H9 (cell line): ENCODE measurements around the gene LEMD1. TPM values are rescaled to one million over a fixed set of nuclear protein-coding genes. Genes with fewer than 3 reads are reported as not detected.

Source experiments
- DNase-seq: peaks from one replicate; pipeline ENCODE4 v3.0.0-alpha.2; 2017
- H2AFZ ChIP-seq: one replicate; pipeline ENCODE4 v1.6.1; 2013; ENCODE audit warnings: mild to moderate bottlenecking, low read length, control low read depth, moderate library complexity
- H2AK5ac ChIP-seq: 2 replicates; pipeline ENCODE4 v1.6.1; 2013; ENCODE audit warnings: low read length, control low read depth, mixed read lengths; ENCODE audit not compliant: insufficient read length
- H2BK120ac ChIP-seq: one replicate; pipeline ENCODE4 v1.6.1; 2013; ENCODE audit warnings: low read depth, mild to moderate bottlenecking, low read length, control low read depth, inconsistent platforms; ENCODE audit not compliant: poor library complexity, severe bottlenecking
- H2BK12ac ChIP-seq: 2 replicates; pipeline ENCODE4 v1.6.1; 2013; ENCODE audit warnings: low read length, control low read depth, mixed read lengths, low read depth; ENCODE audit not compliant: insufficient read length
- H2BK15ac ChIP-seq: 2 replicates; pipeline ENCODE4 v1.6.1; 2013; ENCODE audit warnings: low read depth, low read length, control low read depth
- H2BK20ac ChIP-seq: one replicate; pipeline ENCODE4 v1.6.1; 2013; ENCODE audit warnings: low read depth, mild to moderate bottlenecking, low read length, control low read depth, inconsistent platforms; ENCODE audit not compliant: poor library complexity, severe bottlenecking
- H2BK5ac ChIP-seq: 2 replicates; pipeline ENCODE4 v1.6.1; 2013; ENCODE audit warnings: low read length, control low read depth, mixed read lengths; ENCODE audit not compliant: insufficient read length
- H3K14ac ChIP-seq: 2 replicates; pipeline ENCODE4 v1.6.1; 2013; ENCODE audit warnings: low read length, control low read depth; ENCODE audit not compliant: insufficient read depth
- H3K18ac ChIP-seq: 2 replicates; pipeline ENCODE4 v1.6.1; 2013; ENCODE audit warnings: low read depth, mild to moderate bottlenecking, mixed read lengths, low read length, control low read depth; ENCODE audit not compliant: insufficient read length
- H3K23ac ChIP-seq: 2 replicates; pipeline ENCODE4 v1.6.1; 2013; ENCODE audit warnings: low read length, control low read depth, mixed read lengths, low read depth; ENCODE audit not compliant: insufficient read length
- H3K23me2 ChIP-seq: 2 replicates; pipeline ENCODE4 v1.6.1; 2013; ENCODE audit warnings: low read depth, mild to moderate bottlenecking, mixed read lengths, low read length, control low read depth; ENCODE audit not compliant: insufficient read length, poor library complexity, severe bottlenecking
- H3K27ac ChIP-seq: 2 replicates; pipeline ENCODE4 v1.5.1; 2013; ENCODE audit warnings: low read length, control low read depth, mixed read lengths, low read depth; ENCODE audit not compliant: insufficient read length
- H3K27me3 ChIP-seq: 2 replicates; pipeline ENCODE4 v1.6.1; 2013; ENCODE audit warnings: low read length, control low read depth, inconsistent platforms; ENCODE audit not compliant: insufficient read depth
- H3K4ac ChIP-seq: 2 replicates; pipeline ENCODE4 v1.6.1; 2013; ENCODE audit warnings: low read depth, mild to moderate bottlenecking, control low read depth, inconsistent platforms, low read length, moderate library complexity
- H3K4me1 ChIP-seq: 2 replicates; pipeline ENCODE4 v1.6.1; 2013; ENCODE audit warnings: low read length, control low read depth, inconsistent platforms; ENCODE audit not compliant: insufficient read depth
- H3K4me2 ChIP-seq: 2 replicates; pipeline ENCODE4 v1.6.1; 2013; ENCODE audit warnings: low read length, control low read depth, mixed read lengths; ENCODE audit not compliant: insufficient read length, insufficient read depth
- H3K56ac ChIP-seq: 2 replicates; pipeline ENCODE4 v1.6.1; 2013; ENCODE audit warnings: low read depth, mild to moderate bottlenecking, mixed read lengths, low read length, control low read depth; ENCODE audit not compliant: insufficient read length
- H3K79me1 ChIP-seq: 2 replicates; pipeline ENCODE4 v1.6.1; 2013; ENCODE audit warnings: low read depth, mild to moderate bottlenecking, moderate library complexity, low read length, control low read depth, inconsistent platforms; ENCODE audit not compliant: insufficient read depth, poor library complexity, severe bottlenecking
- H3K79me2 ChIP-seq: 2 replicates; pipeline ENCODE4 v1.6.1; 2013; ENCODE audit warnings: low read length, control low read depth, inconsistent platforms; ENCODE audit not compliant: insufficient read depth
- H3K9ac ChIP-seq: 2 replicates; pipeline ENCODE4 v1.6.1; 2013; ENCODE audit warnings: low read length, control low read depth, mixed read lengths; ENCODE audit not compliant: insufficient read length; ENCODE audit errors: extremely low read depth
- H3K9me3 ChIP-seq: one replicate; pipeline ENCODE4 v1.6.1; 2013; ENCODE audit warnings: low read depth, low read length, inconsistent platforms; ENCODE audit not compliant: control insufficient read depth
- H3T11ph ChIP-seq: one replicate; pipeline ENCODE4 v1.6.1; 2013; ENCODE audit warnings: mild to moderate bottlenecking, low read length, control low read depth, inconsistent platforms
- H4K20me1 ChIP-seq: one replicate; pipeline ENCODE4 v1.6.1; 2013; ENCODE audit not compliant: control insufficient read depth, insufficient read length, insufficient read depth
- H4K5ac ChIP-seq: 2 replicates; pipeline ENCODE4 v1.6.1; 2013; ENCODE audit warnings: low read depth, mild to moderate bottlenecking, mixed read lengths, low read length, control low read depth; ENCODE audit not compliant: insufficient read length
- H4K8ac ChIP-seq: replicated peaks from 2 replicates; pipeline ENCODE4 v1.6.1; 2013; ENCODE audit warnings: low read length, control low read depth, mixed read lengths, low read depth; ENCODE audit not compliant: insufficient read length
- H4K91ac ChIP-seq: 2 replicates; pipeline ENCODE4 v1.6.1; 2013; ENCODE audit warnings: low read depth, mild to moderate bottlenecking, moderate library complexity, mixed read lengths, low read length, control low read depth; ENCODE audit not compliant: insufficient read length
- H3K27ac Mint-ChIP-seq, 3 experiments: 2 replicates in 2 of 3; 3 replicates in 1 of 3; pipeline ENCODE4 v1.8.0; 2020 to 2021; ENCODE audit warnings: mixed read lengths in 3 of 3, mild to moderate bottlenecking in 1 of 3, moderate library complexity in 1 of 3
- H3K27me3 Mint-ChIP-seq: 2 replicates; pipeline ENCODE4 v1.8.0; 2021; ENCODE audit warnings: low read depth, mild to moderate bottlenecking, moderate library complexity, mixed read lengths
- H3K36me3 Mint-ChIP-seq, 3 experiments: 2 replicates in 2 of 3; 3 replicates in 1 of 3; pipeline ENCODE4 v1.8.0; 2020 to 2021; ENCODE audit warnings: low read depth in 3 of 3, mixed read lengths in 3 of 3; ENCODE audit not compliant: insufficient read depth in 1 of 3
- H3K4me1 Mint-ChIP-seq, 2 experiments: 2 replicates each; pipeline ENCODE4 v1.8.0; 2020; ENCODE audit warnings: mixed read lengths in 2 of 2
- H3K4me3 Mint-ChIP-seq, 2 experiments: 2 replicates in 1 of 2; 3 replicates in 1 of 2; pipeline ENCODE4 v1.8.0; 2020 to 2021; ENCODE audit warnings: mild to moderate bottlenecking in 2 of 2, mixed read lengths in 2 of 2, moderate library complexity in 1 of 2
- H3K9me3 Mint-ChIP-seq, 2 experiments: 2 replicates in 1 of 2; 3 replicates in 1 of 2; pipeline ENCODE4 v1.8.0; 2020; ENCODE audit warnings: mild to moderate bottlenecking in 2 of 2, mixed read lengths in 2 of 2, moderate library complexity in 1 of 2
- CTCF ChIP-seq: fragments of 200-600 bp; sonication (generic); conservative IDR thresholded peaks from 3 replicates; pipeline ENCODE4 v1.8.0; 2021; ENCODE audit warnings: antibody characterized with exemption, mild to moderate bottlenecking
- total RNA-seq: library from RNA; stranded (reverse); gene quantifications from 2 replicates; pipeline ENCODE4 v1.2.1, GENCODE V29; 2021

Gene LEMD1
- total RNA-seq, 1 experiment from 2014 or later = 11.8 TPM

GRCh38 chr1:205370780-205371179 lies 51.1 kb downstream of the LEMD1 start:
- H3K9me3 Mint-ChIP-seq = no peaks in the 10 kb centered on the region

More at GRCh38 chr1:205370780-205371179, 51.1 kb downstream of the LEMD1 start:
- H4K5ac ChIP-seq = no peak overlapping the region
- H4K20me1 ChIP-seq = no peaks in the 10 kb centered on the region
- H2AFZ ChIP-seq = no peak overlapping the region
- no peak overlapping the region for H2BK12ac ChIP-seq
- H2BK120ac ChIP-seq = no peak overlapping the region
- no peak overlapping the region for H3K14ac ChIP-seq
- no peak overlapping the region for H3K9ac ChIP-seq
- Mint-ChIP-seq H3K4me1 (peaks cover 43 to 47% of the 10 kb centered on the region in 2 experiments), H3K27ac (no peak overlapping the region), H3K27me3 (peaks cover 7% of the 10 kb centered on the region), H3K36me3 (no peaks in the 10 kb centered on the region), H3K4me3 (no peak overlapping the region)
- no peak overlapping the region for H3T11ph ChIP-seq
- H3K23ac ChIP-seq = no peak overlapping the region
- no peak overlapping the region for H3K4me2 ChIP-seq
- no peak for TF ChIP-seq CTCF
- H2BK20ac ChIP-seq = no peak overlapping the region
- H2BK15ac ChIP-seq = no peak overlapping the region
- peaks cover 15% of the 10 kb centered on the region; the same call in 1 of the 2 replicates for H3K4me1 ChIP-seq
- no peak overlapping the region for H3K18ac ChIP-seq
- no peaks in the 10 kb centered on the region for H3K79me2 ChIP-seq
- no peak overlapping the region for H2BK5ac ChIP-seq
- H3K23me2 ChIP-seq = no peaks in the 10 kb centered on the region
- H2AK5ac ChIP-seq = no peak overlapping the region
- no peak overlapping the region for H4K91ac ChIP-seq
- no peak overlapping the region for H3K4ac ChIP-seq
- no peak for DNase-seq
- H3K27ac ChIP-seq = no peak overlapping the region
- no peaks in the 10 kb centered on the region for H3K79me1 ChIP-seq
- H3K56ac ChIP-seq = no peak overlapping the region
- no peaks in the 10 kb centered on the region for H3K27me3 ChIP-seq
- no peaks in the 10 kb centered on the region for H3K9me3 ChIP-seq
- no peak overlapping the region for H4K8ac ChIP-seq
